Endodermal cell (in vitro differentiated cells): ENCODE measurements around the gene MTSS2. TPM values are rescaled to one million over a fixed set of nuclear protein-coding genes. Genes with fewer than 3 reads are reported as not detected.
A peak's percentile ranks its signal among the peaks of the same experiment; 100 is the strongest.

ENCODE experiments used
- DNase-seq: peaks from one replicate; pipeline ENCODE4 v3.0.0-alpha.2; 2017
- H3K27ac ChIP-seq: 2 replicates; pipeline ENCODE4 v1.5.1; 2013; ENCODE audit warnings: mild to moderate bottlenecking, low read depth, low read length, moderate library complexity
- H3K27me3 ChIP-seq: 2 replicates; pipeline ENCODE4 v1.6.1; 2013; ENCODE audit warnings: mild to moderate bottlenecking, low read length, moderate library complexity; ENCODE audit not compliant: insufficient read depth, control insufficient read depth, poor library complexity, severe bottlenecking
- H3K36me3 ChIP-seq: 2 replicates; pipeline ENCODE4 v1.7.0; 2013; ENCODE audit warnings: mild to moderate bottlenecking, low read length, moderate library complexity; ENCODE audit not compliant: control insufficient read depth, insufficient read depth
- H3K4me1 ChIP-seq: one replicate; pipeline ENCODE4 v1.7.0; 2013; ENCODE audit warnings: low read length; ENCODE audit not compliant: control insufficient read depth, insufficient read depth
- H3K4me3 ChIP-seq: 2 replicates; pipeline ENCODE4 v1.5.1; 2013; ENCODE audit warnings: mild to moderate bottlenecking, low read length, moderate library complexity
- H3K9ac ChIP-seq: 2 replicates; pipeline ENCODE4 v1.6.1; 2013; ENCODE audit warnings: mild to moderate bottlenecking, low read length, moderate library complexity; ENCODE audit not compliant: poor library complexity, severe bottlenecking; ENCODE audit errors: extremely low read depth
- H3K9me3 ChIP-seq: 2 replicates; pipeline ENCODE4 v1.6.1; 2013; ENCODE audit warnings: mild to moderate bottlenecking, low read length, moderate library complexity; ENCODE audit not compliant: control insufficient read depth
- H3K27ac Mint-ChIP-seq: 2 replicates; pipeline ENCODE4 v1.8.0; 2020; ENCODE audit warnings: mixed read lengths
- H3K27me3 Mint-ChIP-seq: 2 replicates; pipeline ENCODE4 v1.8.0; 2021; ENCODE audit warnings: mild to moderate bottlenecking, mixed read lengths; ENCODE audit not compliant: insufficient read depth
- H3K36me3 Mint-ChIP-seq: 2 replicates; pipeline ENCODE4 v1.8.0; 2020; ENCODE audit warnings: low read depth, mixed read lengths
- H3K4me1 Mint-ChIP-seq: 2 replicates; pipeline ENCODE4 v1.8.0; 2020; ENCODE audit warnings: mixed read lengths
- H3K4me3 Mint-ChIP-seq: 2 replicates; pipeline ENCODE4 v1.8.0; 2020; ENCODE audit warnings: mild to moderate bottlenecking, moderate library complexity, mixed read lengths
- H3K9me3 Mint-ChIP-seq: 2 replicates; pipeline ENCODE4 v1.8.0; 2020; ENCODE audit warnings: mild to moderate bottlenecking, mixed read lengths
- WGBS, 2 experiments: methylation state at CpG; one replicate each; pipeline versions ENCODE4 v1.1.5 to v1.1.7; 2013; ENCODE audit warnings: missing lambda C conversion rate in 2 of 2, mixed read lengths in 1 of 2; ENCODE audit not compliant: insufficient coverage in 1 of 2, insufficient read length in 1 of 2; 5-methylcytosine and 5-hydroxymethylcytosine counted together
- total RNA-seq, 2 donors: library from RNA; stranded (reverse); fragmentation: NEBNext Ultra II Directional in 1 of 2; extraction: Animal tissue kit (Norgen Biotek cat#: 25700) in 1 of 2; gene quantifications; 2 replicates in 1 of 2; 3 replicates in 1 of 2; pipeline ENCODE4 v1.2.1, GENCODE V29; 2021
- TF ChIP-seq, protein P1 (sequence below): fragments of 200-600 bp; sonication (generic); conservative IDR thresholded peaks from 2 replicates; pipeline ENCODE4 v1.5.0; 2021; ENCODE audit warnings: antibody characterized with exemption, mild to moderate bottlenecking

Gene MTSS2
- total RNA-seq, 2 donors from 2014 or later = 23.4 to 24.0 TPM

DNA sequence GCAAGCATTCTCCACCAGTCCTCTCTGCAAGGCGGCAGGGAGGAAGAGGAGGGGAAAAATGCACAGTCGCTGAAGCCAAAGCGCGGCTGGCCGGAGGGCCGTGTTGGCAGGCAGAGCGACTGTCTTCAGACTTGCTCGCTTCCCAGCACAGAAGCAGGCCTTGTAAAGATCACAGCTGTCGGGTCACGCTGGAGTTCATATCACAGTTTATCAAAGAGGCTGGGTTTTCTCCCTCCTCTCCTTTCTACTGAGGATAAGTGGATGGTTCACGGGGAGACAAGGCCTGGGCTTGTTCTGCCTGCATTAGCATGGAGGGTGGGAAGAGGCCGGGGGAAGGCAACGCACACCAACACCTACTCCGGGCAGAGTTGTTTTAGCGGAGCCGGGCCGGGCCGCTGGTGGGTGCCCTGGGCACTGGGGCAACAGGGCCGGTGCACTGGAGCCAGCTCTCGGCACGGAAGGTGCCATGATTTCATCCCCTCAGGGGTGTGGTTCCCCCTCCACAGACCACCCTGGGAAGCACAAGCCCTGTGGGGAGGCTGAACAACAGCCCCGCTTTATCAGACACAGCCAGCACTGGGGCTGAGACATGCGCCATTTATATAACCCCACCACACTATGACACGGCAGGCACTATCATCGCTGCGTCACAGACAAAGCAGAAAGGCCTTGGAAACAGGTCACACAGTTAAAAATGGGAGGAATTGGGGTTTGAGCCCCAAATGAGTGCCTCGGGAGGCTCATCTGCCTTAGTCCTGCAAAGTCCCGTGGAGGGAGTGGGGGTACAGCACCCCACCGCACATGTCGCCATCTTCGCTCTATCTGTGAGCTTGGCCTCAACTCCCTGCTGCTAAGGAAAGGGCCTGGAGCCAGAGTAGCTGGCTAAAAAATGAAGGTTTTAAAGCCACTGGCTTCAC lies 40.3 kb upstream of the MTSS2 start:
- DNase-seq = no peak
- H3K36me3 ChIP-seq = no peaks in the 10 kb centered on the region
- Mint-ChIP-seq H3K4me3 (no peak overlapping the region), H3K9me3 (no peaks in the 10 kb centered on the region), H3K27ac (peak overlapping the region; percentile 73), H3K4me1 (no peaks in the 10 kb centered on the region), H3K36me3 (peaks cover 26% of the 10 kb centered on the region), H3K27me3 (no peaks in the 10 kb centered on the region)
- no peak overlapping the region for H3K9ac ChIP-seq
- TF ChIP-seq, protein P1, sequence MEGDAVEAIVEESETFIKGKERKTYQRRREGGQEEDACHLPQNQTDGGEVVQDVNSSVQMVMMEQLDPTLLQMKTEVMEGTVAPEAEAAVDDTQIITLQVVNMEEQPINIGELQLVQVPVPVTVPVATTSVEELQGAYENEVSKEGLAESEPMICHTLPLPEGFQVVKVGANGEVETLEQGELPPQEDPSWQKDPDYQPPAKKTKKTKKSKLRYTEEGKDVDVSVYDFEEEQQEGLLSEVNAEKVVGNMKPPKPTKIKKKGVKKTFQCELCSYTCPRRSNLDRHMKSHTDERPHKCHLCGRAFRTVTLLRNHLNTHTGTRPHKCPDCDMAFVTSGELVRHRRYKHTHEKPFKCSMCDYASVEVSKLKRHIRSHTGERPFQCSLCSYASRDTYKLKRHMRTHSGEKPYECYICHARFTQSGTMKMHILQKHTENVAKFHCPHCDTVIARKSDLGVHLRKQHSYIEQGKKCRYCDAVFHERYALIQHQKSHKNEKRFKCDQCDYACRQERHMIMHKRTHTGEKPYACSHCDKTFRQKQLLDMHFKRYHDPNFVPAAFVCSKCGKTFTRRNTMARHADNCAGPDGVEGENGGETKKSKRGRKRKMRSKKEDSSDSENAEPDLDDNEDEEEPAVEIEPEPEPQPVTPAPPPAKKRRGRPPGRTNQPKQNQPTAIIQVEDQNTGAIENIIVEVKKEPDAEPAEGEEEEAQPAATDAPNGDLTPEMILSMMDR = no peak
- H3K27me3 ChIP-seq = no peaks in the 10 kb centered on the region
- H3K9me3 ChIP-seq = no peaks in the 10 kb centered on the region
- H3K4me3 ChIP-seq = no peak overlapping the region
- no peaks in the 10 kb centered on the region for H3K4me1 ChIP-seq
- 94% methylated on average over 19 to 31 of the region's 31 CpGs for WGBS, 2 experiments
- H3K27ac ChIP-seq = peak overlapping the region; percentile 88

DNA sequence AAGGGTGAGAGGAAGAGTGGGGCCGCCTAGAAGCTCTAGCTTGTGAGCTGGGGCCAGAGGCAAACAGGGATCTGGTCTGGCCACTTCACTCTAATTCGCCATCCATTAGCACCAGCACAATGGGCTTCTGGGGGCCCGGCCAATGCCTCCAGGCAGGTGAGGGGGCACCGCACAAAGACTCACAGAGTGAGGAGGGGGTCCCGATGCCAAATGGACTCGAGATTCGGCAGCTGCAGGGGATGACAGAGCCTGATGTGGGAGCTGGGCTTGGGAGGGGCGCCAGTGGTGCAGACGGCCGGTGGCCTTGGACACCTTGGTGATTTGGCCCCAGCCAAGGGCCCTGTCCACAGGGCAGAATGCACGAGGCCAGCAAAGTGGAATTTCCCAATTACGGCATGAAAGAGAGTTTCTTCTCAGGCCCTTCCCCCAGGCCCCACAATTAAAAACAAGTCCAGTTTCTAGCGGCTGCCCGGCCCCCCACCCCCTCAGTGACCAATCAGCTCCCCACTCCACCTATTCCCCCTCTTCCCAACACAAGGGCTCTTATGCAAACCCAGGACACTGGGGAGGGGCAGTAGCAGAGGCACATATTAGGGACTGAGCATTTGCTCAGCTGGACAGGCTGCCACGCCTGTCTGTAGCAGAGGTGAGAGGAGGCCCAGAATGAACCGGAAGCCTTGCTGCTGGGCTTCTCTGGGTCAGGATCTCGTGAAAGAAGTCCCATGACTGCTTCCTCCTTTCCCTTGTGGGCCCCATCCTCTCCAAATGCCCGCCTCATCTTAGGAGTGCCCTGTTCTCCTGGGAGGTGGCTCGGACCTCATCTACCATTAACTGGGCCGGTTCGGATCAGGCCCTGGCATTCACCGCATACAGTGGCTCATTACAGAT lies 39.4 kb upstream of the MTSS2 start:
- H3K9me3 ChIP-seq = no peaks in the 10 kb centered on the region
- H3K27ac Mint-ChIP-seq = peak overlapping the region; percentile 73

More for the DNA sequence above, 39.4 kb upstream of the MTSS2 start:
- WGBS, 2 experiments = 92 to 95% methylated on average over 12 to 22 of the region's 22 CpGs
- Histone ChIP-seq H3K27ac (peak overlapping the region; percentile 88), H3K27me3 (no peaks in the 10 kb centered on the region), H3K4me1 (no peaks in the 10 kb centered on the region), H3K9ac (no peak overlapping the region), H3K36me3 (no peaks in the 10 kb centered on the region), H3K4me3 (no peak overlapping the region)
- Mint-ChIP-seq H3K9me3 (no peaks in the 10 kb centered on the region), H3K27me3 (no peaks in the 10 kb centered on the region), H3K36me3 (peaks cover 30% of the 10 kb centered on the region), H3K4me3 (no peak overlapping the region), H3K4me1 (no peaks in the 10 kb centered on the region)
- no peak for DNase-seq
- TF ChIP-seq, protein P1 = no peak
